ENCODE results near the gene VPS33B.

DNA sequence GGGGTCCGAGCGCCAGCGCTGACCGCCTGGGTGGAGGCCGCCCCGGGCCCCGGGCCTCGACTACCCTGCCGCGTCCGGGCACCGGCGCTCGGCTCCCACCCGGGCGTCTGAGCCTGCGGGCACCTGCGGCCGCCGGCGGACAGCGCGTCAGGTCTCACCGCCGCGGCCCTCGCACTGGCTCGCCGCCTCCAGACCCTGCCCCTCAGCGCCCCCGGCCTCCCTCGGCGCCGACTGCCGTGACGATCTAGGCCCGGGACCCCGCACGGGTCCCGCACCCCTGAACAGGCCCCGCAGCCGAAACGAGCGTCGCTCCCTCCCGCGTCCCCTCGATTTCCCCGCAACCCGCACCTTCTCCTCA lies 28.4 kb downstream of the VPS33B start:
- TF ChIP-seq POLR2A (IDR thresholded peaks at IDR 0.05), result no peak
- TF ChIP-seq, protein P1, sequence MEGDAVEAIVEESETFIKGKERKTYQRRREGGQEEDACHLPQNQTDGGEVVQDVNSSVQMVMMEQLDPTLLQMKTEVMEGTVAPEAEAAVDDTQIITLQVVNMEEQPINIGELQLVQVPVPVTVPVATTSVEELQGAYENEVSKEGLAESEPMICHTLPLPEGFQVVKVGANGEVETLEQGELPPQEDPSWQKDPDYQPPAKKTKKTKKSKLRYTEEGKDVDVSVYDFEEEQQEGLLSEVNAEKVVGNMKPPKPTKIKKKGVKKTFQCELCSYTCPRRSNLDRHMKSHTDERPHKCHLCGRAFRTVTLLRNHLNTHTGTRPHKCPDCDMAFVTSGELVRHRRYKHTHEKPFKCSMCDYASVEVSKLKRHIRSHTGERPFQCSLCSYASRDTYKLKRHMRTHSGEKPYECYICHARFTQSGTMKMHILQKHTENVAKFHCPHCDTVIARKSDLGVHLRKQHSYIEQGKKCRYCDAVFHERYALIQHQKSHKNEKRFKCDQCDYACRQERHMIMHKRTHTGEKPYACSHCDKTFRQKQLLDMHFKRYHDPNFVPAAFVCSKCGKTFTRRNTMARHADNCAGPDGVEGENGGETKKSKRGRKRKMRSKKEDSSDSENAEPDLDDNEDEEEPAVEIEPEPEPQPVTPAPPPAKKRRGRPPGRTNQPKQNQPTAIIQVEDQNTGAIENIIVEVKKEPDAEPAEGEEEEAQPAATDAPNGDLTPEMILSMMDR (IDR thresholded peaks at IDR 0.05 in 4 of 5, conservative IDR thresholded peaks at IDR 0.05 in 1 of 5), result no peak
